C4-2B (cell line): ENCODE results near the gene RAB6C.
"Not testable (repeated sequence)": the region's sequence is repeated elsewhere in the genome, so short reads cannot be mapped to it uniquely, and the experiment has no call there.

ENCODE experiments used
- H3K27ac ChIP-seq: fragments of 450-650 bp; 2 replicates; pipeline ENCODE4 v1.5.1; 2017
- ZFX ChIP-seq: fragments of 450-650 bp; IDR thresholded peaks from 2 replicates; pipeline ENCODE4 v1.6.1; 2017
- TF ChIP-seq, protein P1 (sequence below): fragments of 450-650 bp; conservative IDR thresholded peaks from 2 replicates; pipeline ENCODE4 v1.5.1; 2017; ENCODE audit warnings: mild to moderate bottlenecking

RAB6C gene

DNA sequence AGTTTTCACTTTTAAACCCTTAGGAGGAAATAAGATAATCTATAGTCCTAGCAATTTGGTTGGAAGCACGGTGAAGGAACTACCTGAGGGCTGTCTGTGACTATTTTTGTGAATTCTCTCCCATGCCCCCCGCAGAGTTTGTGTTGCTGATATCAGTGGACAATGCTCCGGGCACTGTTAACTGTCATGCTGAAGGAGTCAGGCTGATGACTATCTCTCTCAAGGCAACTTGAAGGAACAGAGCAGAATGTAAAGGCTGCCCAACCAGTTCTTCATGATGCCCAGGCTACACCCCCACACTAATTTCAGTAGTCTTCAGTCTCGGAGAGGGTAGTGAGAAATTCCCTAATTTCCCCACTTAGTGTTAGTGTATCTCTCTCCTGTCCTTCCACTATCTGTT, 21.6 kb upstream of the RAB6C start:
- TF ChIP-seq, protein P1, sequence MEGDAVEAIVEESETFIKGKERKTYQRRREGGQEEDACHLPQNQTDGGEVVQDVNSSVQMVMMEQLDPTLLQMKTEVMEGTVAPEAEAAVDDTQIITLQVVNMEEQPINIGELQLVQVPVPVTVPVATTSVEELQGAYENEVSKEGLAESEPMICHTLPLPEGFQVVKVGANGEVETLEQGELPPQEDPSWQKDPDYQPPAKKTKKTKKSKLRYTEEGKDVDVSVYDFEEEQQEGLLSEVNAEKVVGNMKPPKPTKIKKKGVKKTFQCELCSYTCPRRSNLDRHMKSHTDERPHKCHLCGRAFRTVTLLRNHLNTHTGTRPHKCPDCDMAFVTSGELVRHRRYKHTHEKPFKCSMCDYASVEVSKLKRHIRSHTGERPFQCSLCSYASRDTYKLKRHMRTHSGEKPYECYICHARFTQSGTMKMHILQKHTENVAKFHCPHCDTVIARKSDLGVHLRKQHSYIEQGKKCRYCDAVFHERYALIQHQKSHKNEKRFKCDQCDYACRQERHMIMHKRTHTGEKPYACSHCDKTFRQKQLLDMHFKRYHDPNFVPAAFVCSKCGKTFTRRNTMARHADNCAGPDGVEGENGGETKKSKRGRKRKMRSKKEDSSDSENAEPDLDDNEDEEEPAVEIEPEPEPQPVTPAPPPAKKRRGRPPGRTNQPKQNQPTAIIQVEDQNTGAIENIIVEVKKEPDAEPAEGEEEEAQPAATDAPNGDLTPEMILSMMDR, result no peak
- no peak for TF ChIP-seq ZFX

DNA sequence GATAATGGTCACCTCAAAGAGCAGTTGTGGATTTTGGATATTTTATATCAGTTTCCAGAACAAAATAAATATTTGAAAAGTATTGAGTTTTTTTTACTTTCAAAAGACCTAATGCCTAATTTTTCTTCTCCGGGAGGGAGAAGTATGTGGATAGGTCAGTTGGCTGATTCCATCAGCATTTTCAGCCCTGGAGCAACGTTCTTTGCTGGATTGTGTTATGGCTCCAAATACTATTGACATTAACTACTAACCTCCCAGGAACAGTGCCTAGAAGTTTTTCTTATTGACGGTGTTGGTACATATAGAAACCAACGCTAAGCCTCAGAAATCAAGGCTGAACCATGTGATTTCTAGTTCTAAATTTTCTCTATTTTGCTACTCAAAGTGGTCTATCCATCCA, 20.7 kb upstream of the RAB6C start:
- H3K27ac ChIP-seq, result not testable (repeated sequence)

More for the DNA sequence above, 21.6 kb upstream of the RAB6C start:
- H3K27ac ChIP-seq, result no peak overlapping the region

DNA sequence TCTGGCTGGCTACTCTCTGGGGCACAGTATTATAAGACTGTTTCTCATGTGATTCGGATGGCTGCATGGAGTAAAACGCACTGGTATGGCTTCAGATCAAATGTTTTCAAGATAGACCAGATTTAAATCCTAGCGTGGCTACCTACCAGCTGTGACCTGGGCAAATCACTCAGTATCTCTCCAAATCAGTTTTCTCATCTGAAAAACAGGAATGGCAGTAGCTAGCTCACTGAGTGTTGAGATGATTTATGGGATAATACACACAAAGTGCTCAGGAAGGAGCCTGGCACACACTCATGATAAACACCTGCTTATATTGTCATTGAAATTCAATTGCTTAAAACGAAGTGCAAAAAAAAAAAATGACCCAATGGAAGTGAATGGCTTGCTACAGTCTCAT, 10.9 kb upstream of the RAB6C start:
- H3K27ac ChIP-seq, result not testable (repeated sequence)

DNA sequence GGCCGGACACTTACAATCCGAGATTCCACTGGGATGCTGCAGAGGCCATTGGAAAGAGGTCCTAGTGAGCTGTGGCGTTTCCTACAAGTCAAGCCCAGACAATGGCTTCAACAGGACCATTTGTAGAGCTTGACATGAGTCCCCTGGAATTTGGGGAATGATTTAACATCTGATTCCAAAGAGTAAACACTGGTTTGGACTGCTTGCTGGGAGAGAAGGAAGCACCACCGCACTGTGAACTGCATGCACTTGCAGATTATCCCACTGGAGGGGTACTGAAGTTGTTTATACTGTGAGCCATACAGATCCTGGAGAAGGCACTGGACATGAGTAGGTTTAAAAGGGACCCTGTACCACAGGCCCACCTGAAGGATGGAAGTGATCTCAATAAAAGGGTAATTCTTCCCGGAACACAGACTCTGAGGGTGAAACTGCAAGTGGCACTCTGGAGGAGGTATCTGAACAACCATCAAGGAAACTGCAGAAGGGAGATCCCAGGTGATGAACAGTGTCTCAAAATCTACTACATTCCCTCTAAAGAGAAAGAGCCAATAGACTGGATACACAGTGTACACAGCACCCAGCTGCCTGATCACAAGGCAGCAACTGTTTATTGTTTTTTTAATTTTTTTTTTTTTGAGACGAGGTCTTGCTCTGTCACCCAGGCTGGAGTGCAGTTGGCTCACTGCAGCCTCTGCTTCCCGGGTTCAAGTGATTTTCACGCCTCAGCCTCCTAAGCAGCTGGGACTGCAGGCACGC, 4.3 kb upstream of the RAB6C start:
- no peak overlapping the region for H3K27ac ChIP-seq

DNA sequence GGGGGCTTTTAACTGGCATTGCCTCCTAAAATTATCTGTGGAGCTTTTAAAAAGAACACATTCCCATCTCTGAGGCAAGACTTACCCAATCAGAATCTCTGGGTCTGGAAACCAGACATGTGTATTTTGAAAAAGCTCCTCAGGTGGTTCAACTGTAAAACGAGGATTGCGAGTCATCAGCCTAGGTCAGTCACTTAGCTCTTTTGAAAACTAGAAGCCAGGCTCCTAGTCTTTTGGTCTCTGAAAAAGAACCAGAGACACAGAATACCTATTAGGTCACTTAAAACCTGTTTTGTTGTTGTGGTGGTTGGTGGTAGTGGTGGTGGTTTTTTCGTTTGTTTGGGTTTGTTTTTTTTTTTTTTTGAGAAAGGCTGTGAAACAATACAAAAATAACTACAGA, 2.5 kb upstream of the RAB6C start:
- H3K27ac ChIP-seq, result not testable (repeated sequence)

More for the DNA sequence above, 4.3 kb upstream of the RAB6C start:
- TF ChIP-seq, protein P1, result no peak
- TF ChIP-seq ZFX, result no peak

DNA sequence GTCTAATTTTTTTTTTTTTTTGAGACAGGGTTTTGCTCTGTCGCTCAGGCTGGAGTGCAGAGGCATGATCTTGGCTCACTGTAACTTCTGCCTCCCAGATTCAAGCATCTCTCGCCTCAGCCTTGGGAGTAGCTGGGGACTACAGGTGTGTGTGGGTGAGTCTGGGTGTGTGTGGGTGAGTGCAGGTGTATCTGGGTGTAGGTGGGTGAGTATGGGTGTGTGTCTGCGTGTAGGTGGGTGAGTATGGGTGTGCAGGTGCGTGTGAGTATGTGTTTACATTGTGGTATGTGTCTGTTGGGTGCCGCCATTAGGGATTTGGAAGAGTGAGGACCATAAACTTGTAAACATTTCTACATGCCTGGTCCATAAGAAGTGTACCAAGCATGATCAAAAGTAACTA, 1.5 kb upstream of the RAB6C start:
- TF ChIP-seq, protein P1, result no peak
- TF ChIP-seq ZFX, result no peak
- H3K27ac ChIP-seq, result no peak overlapping the region

DNA sequence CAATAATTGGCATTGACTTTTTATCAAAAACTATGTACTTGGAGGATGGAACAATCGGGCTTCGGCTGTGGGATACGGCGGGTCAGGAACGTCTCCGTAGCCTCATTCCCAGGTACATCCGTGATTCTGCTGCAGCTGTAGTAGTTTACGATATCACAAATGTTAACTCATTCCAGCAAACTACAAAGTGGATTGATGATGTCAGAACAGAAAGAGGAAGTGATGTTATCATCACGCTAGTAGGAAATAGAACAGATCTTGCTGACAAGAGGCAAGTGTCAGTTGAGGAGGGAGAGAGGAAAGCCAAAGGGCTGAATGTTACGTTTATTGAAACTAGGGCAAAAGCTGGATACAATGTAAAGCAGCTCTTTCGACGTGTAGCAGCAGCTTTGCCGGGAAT, 780 bp downstream of the RAB6C start:
- H3K27ac ChIP-seq, result peak overlapping the region; percentile 83

DNA sequence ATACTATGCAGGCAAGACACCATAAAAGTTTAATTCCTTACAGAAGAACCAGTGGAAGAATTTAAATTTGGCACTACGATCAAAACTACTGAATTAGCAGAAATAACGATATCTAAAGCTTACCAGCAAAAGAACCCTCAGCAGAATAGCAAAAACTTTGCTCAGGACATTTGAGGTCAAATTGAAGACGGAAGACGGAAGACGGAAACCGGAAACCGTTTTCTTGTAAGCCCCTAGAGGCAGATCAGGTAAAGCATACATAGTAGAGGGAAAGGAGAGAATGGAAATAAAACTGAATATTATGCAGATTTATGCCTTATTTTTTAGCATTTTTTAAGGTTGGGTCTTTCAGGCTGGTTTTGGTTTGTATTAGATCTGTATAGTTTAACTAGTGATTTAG, 2.2 kb downstream of the RAB6C start:
- TF ChIP-seq, protein P1, result peak; percentile 22
- H3K27ac ChIP-seq, result not testable (repeated sequence)

DNA sequence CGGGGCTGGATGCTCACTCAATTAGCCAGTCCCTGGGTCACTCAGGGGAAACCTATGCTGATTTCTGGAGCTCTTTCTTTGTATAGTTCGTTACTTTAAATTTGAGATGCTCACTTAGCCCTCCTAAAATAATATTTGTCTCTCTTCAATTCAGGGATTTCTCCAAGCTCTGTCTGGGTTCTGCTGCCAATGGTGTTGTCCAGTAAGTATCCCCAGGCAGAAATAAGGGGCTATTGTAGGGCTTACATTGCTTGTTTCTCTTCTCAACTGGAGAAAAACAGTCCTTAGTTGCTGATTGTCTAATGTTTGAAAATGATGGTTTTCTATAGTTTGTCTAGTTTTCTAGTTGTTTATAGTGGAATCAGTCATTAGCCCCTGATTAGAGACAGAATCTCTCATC, 5.0 kb downstream of the RAB6C start:
- no peak overlapping the region for H3K27ac ChIP-seq
- no peak for TF ChIP-seq ZFX
- TF ChIP-seq, protein P1, result no peak

DNA sequence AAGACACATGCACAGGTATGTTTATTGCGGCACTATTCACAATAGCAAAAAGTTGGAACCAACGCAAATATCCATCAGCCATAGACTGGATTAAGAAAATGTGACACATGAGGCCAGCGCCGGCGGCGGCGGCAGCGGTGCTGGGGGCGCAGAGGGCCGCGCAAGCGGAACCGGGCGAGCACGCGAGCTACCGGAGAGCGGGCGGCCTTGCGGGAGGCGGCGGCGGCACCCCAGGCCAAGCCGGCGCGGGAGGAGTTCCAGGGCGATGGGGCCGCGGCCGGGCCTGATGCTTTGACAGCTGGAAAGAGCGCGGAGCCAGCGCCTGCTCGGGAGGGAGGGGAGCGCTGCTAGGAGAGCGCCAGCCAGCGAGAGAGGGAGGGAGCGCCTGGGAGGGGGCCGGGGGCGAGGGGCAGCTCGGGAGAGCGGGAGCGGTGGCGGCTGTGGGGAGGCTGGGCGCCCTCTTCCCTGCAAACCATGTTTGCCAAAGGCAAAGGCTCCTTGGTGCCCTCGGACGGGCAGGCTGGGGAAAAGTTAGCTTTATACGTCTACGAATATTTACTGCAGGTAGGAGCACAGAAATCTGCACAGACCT, 13.0 kb downstream of the RAB6C start:
- H3K27ac ChIP-seq, result not testable (repeated sequence)

DNA sequence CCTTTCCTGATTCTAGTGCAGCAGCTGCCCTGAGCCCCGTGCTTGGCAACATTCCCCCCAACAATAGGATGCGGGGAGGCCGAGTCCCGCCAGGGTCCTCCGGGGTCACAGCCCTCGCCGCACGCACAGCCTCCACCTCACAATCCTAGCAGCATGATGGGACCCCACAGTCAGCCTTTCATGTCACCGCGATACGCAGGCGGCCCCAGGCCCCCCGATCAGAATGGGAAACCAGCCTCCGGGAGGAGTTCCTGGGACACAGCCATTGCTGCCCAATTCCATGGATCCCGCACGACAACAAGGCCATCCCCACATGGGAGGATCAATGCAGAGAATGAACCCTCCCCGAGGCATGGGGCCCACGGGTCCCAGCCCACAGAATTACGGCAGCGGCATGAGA, 13.7 kb downstream of the RAB6C start:
- H3K27ac ChIP-seq, result not testable (repeated sequence)

DNA sequence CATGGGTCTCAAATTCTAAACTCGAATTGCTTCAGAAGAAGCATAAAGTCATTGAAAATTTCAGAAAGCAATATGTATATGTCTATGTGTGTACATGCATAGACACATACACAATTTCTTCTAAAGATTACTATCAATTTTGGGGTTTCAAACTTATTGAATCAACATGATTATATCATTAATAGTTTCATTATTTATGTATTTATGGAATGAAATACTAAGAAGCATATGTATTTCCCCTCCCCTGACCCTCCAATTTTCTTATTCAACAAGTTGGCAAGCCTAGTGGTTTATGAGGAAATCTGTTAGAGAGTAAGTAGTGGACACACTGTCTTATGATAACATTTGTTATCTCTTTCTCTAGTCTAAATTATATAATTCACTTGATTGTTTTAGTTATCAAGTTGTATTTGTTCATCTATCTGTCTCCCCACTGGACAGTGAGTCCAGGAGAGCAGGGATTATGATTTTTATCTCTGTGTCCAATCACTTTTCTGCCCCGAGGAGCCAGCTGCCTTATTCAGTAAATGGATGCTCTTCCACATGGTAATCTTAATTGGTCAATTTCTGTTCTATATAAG, 17.3 kb downstream of the RAB6C start:
- H3K27ac ChIP-seq, result not testable (repeated sequence)

DNA sequence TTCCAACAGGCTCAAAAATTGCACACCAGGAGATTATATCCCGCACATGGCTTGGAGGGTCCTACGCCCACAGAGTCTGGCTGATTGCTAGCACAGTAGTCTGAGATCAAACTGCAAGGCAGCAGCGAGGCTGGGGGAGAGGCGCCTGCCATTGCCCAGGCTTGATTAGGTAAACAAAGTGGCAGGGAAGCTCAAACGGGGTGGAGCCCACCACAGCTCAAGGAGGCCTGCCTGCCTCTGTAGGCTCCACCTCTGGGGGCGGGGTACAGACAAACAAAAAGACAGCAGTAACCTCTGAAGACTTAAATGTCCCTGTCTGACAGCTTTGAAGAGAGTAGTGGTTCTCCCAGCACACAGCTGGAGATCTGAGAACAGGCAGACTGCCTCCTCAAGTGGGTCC, 19.3 kb downstream of the RAB6C start:
- not testable (repeated sequence) for H3K27ac ChIP-seq

DNA sequence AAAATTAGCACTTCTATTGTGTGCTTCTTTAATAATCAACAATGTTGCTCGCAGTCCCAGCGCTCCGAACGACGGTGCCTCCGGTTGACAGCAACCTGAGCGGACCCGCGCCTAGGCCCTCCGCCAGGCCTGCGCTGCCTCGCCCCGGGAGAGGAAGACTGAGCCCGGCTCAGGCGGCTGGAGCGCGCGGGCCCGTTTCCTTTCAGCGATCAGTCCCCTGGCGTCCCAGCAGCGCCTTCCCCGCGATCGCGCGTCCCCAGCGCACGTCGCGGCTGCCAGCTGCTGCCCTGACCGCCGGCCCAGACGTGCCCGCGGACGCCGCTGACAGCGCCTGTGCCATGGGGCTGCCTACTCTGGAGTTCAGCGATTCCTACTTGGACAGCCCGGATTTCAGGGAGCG, 26.4 kb downstream of the RAB6C start:
- H3K27ac ChIP-seq, result not testable (repeated sequence)

DNA sequence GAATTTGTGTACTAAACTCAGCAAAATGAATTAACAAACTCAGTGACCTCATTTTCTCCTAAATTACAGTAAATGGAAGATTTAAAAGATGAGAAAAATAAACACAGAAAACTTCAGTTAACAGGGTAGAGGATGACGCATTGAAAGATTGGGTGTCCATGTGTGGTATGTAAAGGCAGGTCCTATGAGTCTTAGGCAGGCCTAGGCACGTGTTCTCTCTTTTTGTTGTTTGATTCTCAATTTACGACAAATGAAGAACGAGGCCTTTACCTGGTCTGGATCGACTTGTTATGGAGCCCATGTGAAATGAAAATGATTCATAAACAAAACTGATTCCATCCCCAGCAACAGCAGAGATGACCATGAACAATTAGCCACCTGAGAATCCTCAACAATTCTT, 37.2 kb downstream of the RAB6C start:
- H3K27ac ChIP-seq, result not testable (repeated sequence)
